Measurements from ENCODE around the gene GRAMD1C. TPM values are rescaled to one million over a fixed set of nuclear protein-coding genes. Genes with fewer than 3 reads are reported as not detected.

GRAMD1C gene
- total and polyA plus RNA-seq, 2 donors (not counting 1 experiment from before 2014, with no cell fraction given), result 0.82 to 7.8 TPM

- TF ChIP-seq CTCF (conservative IDR thresholded peaks at IDR 0.05 in 1 of 2, IDR thresholded peaks at IDR 0.05 in 1 of 2; ENCODE audit: low read depth in 1 of 2, low read length in 2 of 2), result no peak
- TF ChIP-seq EZH2 (IDR thresholded peaks at IDR 0.05; ENCODE audit: low read length, missing control alignments), result no peak
- Histone ChIP-seq H3K9ac (ENCODE audit: insufficient read depth, low read length) (no peak overlapping the region), H2AFZ (ENCODE audit: low read length) (no peak overlapping the region), H3K4me3 (replicated peaks in 1 of 4; ENCODE audit: control extremely low read depth in 1 of 4, insufficient read depth in 1 of 4, low read depth in 3 of 4, low read length in 4 of 4) (no peak overlapping the region), H3K36me3 (ENCODE audit: control insufficient read depth, insufficient read depth, low read length) (peaks cover 5% of the 10 kb centered on the region), H4K20me1 (ENCODE audit: control insufficient read depth, extremely low read depth, insufficient read depth, low read length) (no peaks in the 10 kb centered on the region), H3K4me1 (ENCODE audit: control insufficient read depth, extremely low read depth, insufficient read depth, low read length) (no peaks in the 10 kb centered on the region), H3K79me2 (ENCODE audit: control insufficient read depth, insufficient read depth, low read length) (no peaks in the 10 kb centered on the region), H3K27ac (ENCODE audit: insufficient read depth, low read length) (no peak overlapping the region), H3K9me3 (ENCODE audit: control insufficient read depth, insufficient read depth, low read depth, low read length) (no peaks in the 10 kb centered on the region), H3K4me2 (ENCODE audit: extremely low read depth, insufficient read depth, low read length) (no peak overlapping the region), H3K27me3 (ENCODE audit: control insufficient read depth, insufficient read depth, low read length) (no peaks in the 10 kb centered on the region)
- no peak for DNase-seq (ENCODE audit: low read depth in 2 of 2)
Observed at GRCh38 chr3:113795693-113796092, 42.9 kb upstream of the GRAMD1C start.

GRCh38 chr3:113802795-113803455 lies 35.7 kb upstream of the GRAMD1C start:
- DNase-seq (ENCODE audit: low read depth in 2 of 2), result no peak
- Histone ChIP-seq H3K27me3 (ENCODE audit: control insufficient read depth, insufficient read depth, low read length) (no peaks in the 10 kb centered on the region), H2AFZ (ENCODE audit: low read length) (no peak overlapping the region), H3K79me2 (ENCODE audit: control insufficient read depth, insufficient read depth, low read length) (no peaks in the 10 kb centered on the region), H3K9ac (ENCODE audit: insufficient read depth, low read length) (no peak overlapping the region), H3K4me2 (ENCODE audit: extremely low read depth, insufficient read depth, low read length) (no peak overlapping the region), H3K27ac (ENCODE audit: insufficient read depth, low read length) (no peak overlapping the region), H3K9me3 (ENCODE audit: control insufficient read depth, insufficient read depth, low read depth, low read length) (no peaks in the 10 kb centered on the region), H3K4me1 (ENCODE audit: control insufficient read depth, extremely low read depth, insufficient read depth, low read length) (no peaks in the 10 kb centered on the region), H3K36me3 (ENCODE audit: control insufficient read depth, insufficient read depth, low read length) (peaks cover 9% of the 10 kb centered on the region), H3K4me3 (replicated peaks in 1 of 4; ENCODE audit: control extremely low read depth in 1 of 4, insufficient read depth in 1 of 4, low read depth in 3 of 4, low read length in 4 of 4) (no peak overlapping the region), H4K20me1 (ENCODE audit: control insufficient read depth, extremely low read depth, insufficient read depth, low read length) (no peaks in the 10 kb centered on the region)
- no peak for TF ChIP-seq CTCF (conservative IDR thresholded peaks at IDR 0.05 in 1 of 2, IDR thresholded peaks at IDR 0.05 in 1 of 2; ENCODE audit: low read depth in 1 of 2, low read length in 2 of 2)
- no peak for TF ChIP-seq EZH2 (IDR thresholded peaks at IDR 0.05; ENCODE audit: low read length, missing control alignments)

- H2AFZ ChIP-seq (ENCODE audit: low read length), result no peak overlapping the region
Observed at GRCh38 chr3:113804661-113805060, 33.9 kb upstream of the GRAMD1C start.

More at GRCh38 chr3:113804661-113805060, 33.9 kb upstream of the GRAMD1C start:
- no peaks in the 10 kb centered on the region for H3K4me1 ChIP-seq (ENCODE audit: control insufficient read depth, extremely low read depth, insufficient read depth, low read length)
- H3K9me3 ChIP-seq (ENCODE audit: control insufficient read depth, insufficient read depth, low read depth, low read length), result no peaks in the 10 kb centered on the region
- H3K4me2 ChIP-seq (ENCODE audit: extremely low read depth, insufficient read depth, low read length), result no peak overlapping the region
- no peaks in the 10 kb centered on the region for H3K27me3 ChIP-seq (ENCODE audit: control insufficient read depth, insufficient read depth, low read length)
- H4K20me1 ChIP-seq (ENCODE audit: control insufficient read depth, extremely low read depth, insufficient read depth, low read length), result no peaks in the 10 kb centered on the region
- no peak overlapping the region for H3K9ac ChIP-seq (ENCODE audit: insufficient read depth, low read length)
- peaks cover 9% of the 10 kb centered on the region for H3K36me3 ChIP-seq (ENCODE audit: control insufficient read depth, insufficient read depth, low read length)
- DNase-seq (ENCODE audit: low read depth in 2 of 2), result no peak
- no peak overlapping the region for H3K4me3 ChIP-seq (replicated peaks in 1 of 4; ENCODE audit: control extremely low read depth in 1 of 4, insufficient read depth in 1 of 4, low read depth in 3 of 4, low read length in 4 of 4)
- TF ChIP-seq CTCF (conservative IDR thresholded peaks at IDR 0.05 in 1 of 2, IDR thresholded peaks at IDR 0.05 in 1 of 2; ENCODE audit: low read depth in 1 of 2, low read length in 2 of 2) (no peak), EZH2 (IDR thresholded peaks at IDR 0.05; ENCODE audit: low read length, missing control alignments) (no peak)
- no peaks in the 10 kb centered on the region for H3K79me2 ChIP-seq (ENCODE audit: control insufficient read depth, insufficient read depth, low read length)
- H3K27ac ChIP-seq (ENCODE audit: insufficient read depth, low read length), result no peak overlapping the region
